ENCODE results near the gene TMEM207.

TMEM207 gene

GRCh38 chr3:190426806-190427507, 22.7 kb downstream of the TMEM207 start:
- Histone ChIP-seq H2AK5ac (ENCODE audit: low read length) (no peak overlapping the region), H3K4me2 (ENCODE audit: low read length) (no peak overlapping the region), H3K9me3 (ENCODE audit: insufficient read depth, low read depth, low read length) (no peaks in the 10 kb centered on the region), H2AFZ (ENCODE audit: insufficient read depth, low read length, poor library complexity) (no peak overlapping the region), H3K4ac (ENCODE audit: low read depth, low read length) (no peak overlapping the region), H2BK12ac (ENCODE audit: low read length) (no peak overlapping the region), H4K12ac (ENCODE audit: low read depth, low read length) (no peak overlapping the region), H3K79me2 (ENCODE audit: control insufficient read depth, insufficient read depth, low read length, poor library complexity) (no peaks in the 10 kb centered on the region), H3K36me3 (ENCODE audit: control insufficient read depth in 1 of 2, insufficient read depth in 2 of 2, low read length in 2 of 2) (no peaks in the 10 kb centered on the region), H3K27ac (ENCODE audit: low read depth, low read length) (no peak overlapping the region), H4K91ac (ENCODE audit: low read depth, low read length) (no peak overlapping the region), H2BK5ac (ENCODE audit: low read depth, low read length, poor library complexity) (no peak overlapping the region), H3K9ac (ENCODE audit: low read length) (no peak overlapping the region), H3K79me1 (ENCODE audit: low read length) (no peaks in the 10 kb centered on the region), H3K27me3 (ENCODE audit: insufficient read depth, low read length) (no peaks in the 10 kb centered on the region), H2BK120ac (ENCODE audit: insufficient read depth, low read length, poor library complexity) (no peak overlapping the region), H3K4me1 (ENCODE audit: control insufficient read depth in 1 of 2, insufficient read depth in 2 of 2, low read length in 2 of 2) (no peaks in the 10 kb centered on the region), H3K14ac (ENCODE audit: low read length) (no peak overlapping the region), H3K18ac (ENCODE audit: low read length) (no peak overlapping the region), H3K4me3 (ENCODE audit: low read depth, low read length) (no peak overlapping the region), H3K23ac (ENCODE audit: low read length) (no peak overlapping the region), H4K8ac (ENCODE audit: low read depth, low read length) (no peak overlapping the region)
- DNase-seq: peak; percentile 22 to 75
- no CpG with 5 or more reads among the region's 6 CpGs for WGBS (ENCODE audit: extremely low coverage, insufficient coverage, insufficient read length)

GRCh38 chr3:190425833-190426232, 23.9 kb downstream of the TMEM207 start:
- Histone ChIP-seq H3K4me2 (ENCODE audit: low read length) (no peak overlapping the region), H3K4me1 (ENCODE audit: control insufficient read depth in 1 of 2, insufficient read depth in 2 of 2, low read length in 2 of 2) (no peaks in the 10 kb centered on the region), H2BK5ac (ENCODE audit: low read depth, low read length, poor library complexity) (no peak overlapping the region), H3K4ac (ENCODE audit: low read depth, low read length) (no peak overlapping the region), H3K36me3 (ENCODE audit: control insufficient read depth in 1 of 2, insufficient read depth in 2 of 2, low read length in 2 of 2) (no peaks in the 10 kb centered on the region), H4K91ac (ENCODE audit: low read depth, low read length) (no peak overlapping the region), H2BK12ac (ENCODE audit: low read length) (no peak overlapping the region), H3K79me1 (ENCODE audit: low read length) (no peaks in the 10 kb centered on the region), H2AK5ac (ENCODE audit: low read length) (no peak overlapping the region), H3K18ac (ENCODE audit: low read length) (no peak overlapping the region), H3K23ac (ENCODE audit: low read length) (no peak overlapping the region), H2BK120ac (ENCODE audit: insufficient read depth, low read length, poor library complexity) (no peak overlapping the region), H4K8ac (ENCODE audit: low read depth, low read length) (no peak overlapping the region), H3K79me2 (ENCODE audit: control insufficient read depth, insufficient read depth, low read length, poor library complexity) (no peaks in the 10 kb centered on the region), H3K9ac (ENCODE audit: low read length) (no peak overlapping the region), H3K27me3 (ENCODE audit: insufficient read depth, low read length) (no peaks in the 10 kb centered on the region), H3K9me3 (ENCODE audit: insufficient read depth, low read depth, low read length) (no peaks in the 10 kb centered on the region), H3K14ac (ENCODE audit: low read length) (no peak overlapping the region), H3K27ac (ENCODE audit: low read depth, low read length) (no peak overlapping the region), H4K12ac (ENCODE audit: low read depth, low read length) (no peak overlapping the region), H2AFZ (ENCODE audit: insufficient read depth, low read length, poor library complexity) (no peak overlapping the region), H3K4me3 (ENCODE audit: low read depth, low read length) (no peak overlapping the region)
- no peak for DNase-seq
- no CpG with 5 or more reads among the region's 1 CpG for WGBS (ENCODE audit: extremely low coverage, insufficient coverage, insufficient read length)

GRCh38 chr3:190424478-190425439, 24.9 kb downstream of the TMEM207 start:
- H2BK12ac ChIP-seq (ENCODE audit: low read length): no peak overlapping the region
- H4K8ac ChIP-seq (ENCODE audit: low read depth, low read length): no peak overlapping the region
- H3K18ac ChIP-seq (ENCODE audit: low read length): no peak overlapping the region
- no CpG with 5 or more reads among the region's 16 CpGs for WGBS (ENCODE audit: extremely low coverage, insufficient coverage, insufficient read length)
- H4K91ac ChIP-seq (ENCODE audit: low read depth, low read length): no peak overlapping the region
- peak; percentile 66 to 80 for DNase-seq
- no peak overlapping the region for H2BK120ac ChIP-seq (ENCODE audit: insufficient read depth, low read length, poor library complexity)
- H3K79me2 ChIP-seq (ENCODE audit: control insufficient read depth, insufficient read depth, low read length, poor library complexity): no peaks in the 10 kb centered on the region
- H3K4me1 ChIP-seq (ENCODE audit: control insufficient read depth in 1 of 2, insufficient read depth in 2 of 2, low read length in 2 of 2): no peaks in the 10 kb centered on the region
- H3K27me3 ChIP-seq (ENCODE audit: insufficient read depth, low read length): no peaks in the 10 kb centered on the region
- H3K4me2 ChIP-seq (ENCODE audit: low read length): no peak overlapping the region
- H3K9me3 ChIP-seq (ENCODE audit: insufficient read depth, low read depth, low read length): no peaks in the 10 kb centered on the region
- H2AK5ac ChIP-seq (ENCODE audit: low read length): no peak overlapping the region
- H3K4ac ChIP-seq (ENCODE audit: low read depth, low read length): no peak overlapping the region
- no peak overlapping the region for H3K14ac ChIP-seq (ENCODE audit: low read length)
- H3K27ac ChIP-seq (ENCODE audit: low read depth, low read length): no peak overlapping the region
- H2BK5ac ChIP-seq (ENCODE audit: low read depth, low read length, poor library complexity): no peak overlapping the region
- no peak overlapping the region for H4K12ac ChIP-seq (ENCODE audit: low read depth, low read length)
- H3K23ac ChIP-seq (ENCODE audit: low read length): no peak overlapping the region
- no peaks in the 10 kb centered on the region for H3K79me1 ChIP-seq (ENCODE audit: low read length)
- H3K4me3 ChIP-seq (ENCODE audit: low read depth, low read length): no peak overlapping the region
- H2AFZ ChIP-seq (ENCODE audit: insufficient read depth, low read length, poor library complexity): no peak overlapping the region
- H3K9ac ChIP-seq (ENCODE audit: low read length): no peak overlapping the region
- no peaks in the 10 kb centered on the region for H3K36me3 ChIP-seq (ENCODE audit: control insufficient read depth in 1 of 2, insufficient read depth in 2 of 2, low read length in 2 of 2)

DNA sequence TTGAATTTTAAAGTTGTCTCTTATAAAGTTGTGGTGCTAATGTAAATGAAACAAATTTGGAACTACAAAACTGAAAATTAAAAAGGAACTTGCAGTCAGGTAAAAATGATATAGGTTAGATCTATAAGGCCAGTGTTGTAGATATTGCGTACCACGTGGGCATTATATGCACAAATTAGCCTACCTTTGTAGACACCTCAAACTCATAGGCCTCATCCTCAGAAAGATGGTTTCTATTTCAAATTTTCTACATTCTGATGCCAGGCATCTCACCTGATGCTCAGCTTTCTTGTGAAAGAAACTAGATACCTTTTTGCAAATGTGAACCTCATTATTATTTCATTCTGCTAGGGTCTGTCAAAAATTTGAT, 25.6 kb downstream of the TMEM207 start:
- Histone ChIP-seq H3K4ac (ENCODE audit: low read depth, low read length) (no peak overlapping the region), H3K14ac (ENCODE audit: low read length) (no peak overlapping the region), H3K27ac (ENCODE audit: low read depth, low read length) (no peak overlapping the region), H3K4me3 (ENCODE audit: low read depth, low read length) (no peak overlapping the region), H2BK12ac (ENCODE audit: low read length) (no peak overlapping the region), H4K8ac (ENCODE audit: low read depth, low read length) (no peak overlapping the region), H3K9ac (ENCODE audit: low read length) (no peak overlapping the region), H3K9me3 (ENCODE audit: insufficient read depth, low read depth, low read length) (no peaks in the 10 kb centered on the region), H2BK120ac (ENCODE audit: insufficient read depth, low read length, poor library complexity) (no peak overlapping the region), H3K79me2 (ENCODE audit: control insufficient read depth, insufficient read depth, low read length, poor library complexity) (no peaks in the 10 kb centered on the region), H4K91ac (ENCODE audit: low read depth, low read length) (no peak overlapping the region), H3K18ac (ENCODE audit: low read length) (no peak overlapping the region), H4K12ac (ENCODE audit: low read depth, low read length) (no peak overlapping the region), H3K36me3 (ENCODE audit: control insufficient read depth in 1 of 2, insufficient read depth in 2 of 2, low read length in 2 of 2) (no peaks in the 10 kb centered on the region), H2AK5ac (ENCODE audit: low read length) (no peak overlapping the region), H2AFZ (ENCODE audit: insufficient read depth, low read length, poor library complexity) (no peak overlapping the region), H3K27me3 (ENCODE audit: insufficient read depth, low read length) (no peaks in the 10 kb centered on the region), H3K23ac (ENCODE audit: low read length) (no peak overlapping the region), H2BK5ac (ENCODE audit: low read depth, low read length, poor library complexity) (no peak overlapping the region), H3K4me1 (ENCODE audit: control insufficient read depth in 1 of 2, insufficient read depth in 2 of 2, low read length in 2 of 2) (no peaks in the 10 kb centered on the region), H3K4me2 (ENCODE audit: low read length) (no peak overlapping the region), H3K79me1 (ENCODE audit: low read length) (no peaks in the 10 kb centered on the region)
- no CpG with 5 or more reads among the region's 2 CpGs for WGBS (ENCODE audit: extremely low coverage, insufficient coverage, insufficient read length)
- DNase-seq: no peak

All from trophoblast cell (in vitro differentiated cells and primary cell).